Stimulated activated CD4-positive, alpha-beta T cell treated with anti-CD3 and anti-CD28 coated beads, Interleukin-15, amount 100 ng/mL, for 48 hours (primary cell): ENCODE results near the gene ZNF597.

Experiments used
- DNase-seq, 2 donors: peaks; one replicate each; pipeline ENCODE4 v3.0.0-alpha.2; 2020; ENCODE audit warnings: low read depth in 2 of 2

Gene ZNF597

DNA sequence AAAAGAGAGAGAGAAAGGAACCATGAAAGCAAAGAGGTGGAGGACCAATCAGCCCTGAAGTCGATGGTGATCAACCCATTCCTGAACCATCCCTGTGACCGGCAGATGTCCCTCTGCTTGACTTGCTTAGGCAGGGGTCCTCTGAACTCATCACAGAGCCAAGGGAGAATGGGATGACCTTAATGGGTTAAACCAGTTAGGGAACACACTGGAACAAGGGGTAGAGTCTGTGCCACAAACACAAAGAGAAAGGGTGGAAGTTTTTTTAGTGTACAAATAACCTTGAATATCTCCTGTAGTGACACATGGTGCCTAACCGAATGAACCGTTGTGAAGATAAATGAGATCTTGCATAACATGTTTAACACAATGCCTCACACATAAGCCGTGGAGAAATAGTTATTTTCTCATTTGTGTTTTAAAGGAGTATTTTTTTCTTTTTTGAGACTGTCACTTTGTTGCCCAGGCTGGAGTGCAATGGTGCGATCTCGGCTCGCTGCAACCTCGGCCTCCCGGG lies 11.4 kb upstream of the ZNF597 start:
- DNase-seq = no peak

DNA sequence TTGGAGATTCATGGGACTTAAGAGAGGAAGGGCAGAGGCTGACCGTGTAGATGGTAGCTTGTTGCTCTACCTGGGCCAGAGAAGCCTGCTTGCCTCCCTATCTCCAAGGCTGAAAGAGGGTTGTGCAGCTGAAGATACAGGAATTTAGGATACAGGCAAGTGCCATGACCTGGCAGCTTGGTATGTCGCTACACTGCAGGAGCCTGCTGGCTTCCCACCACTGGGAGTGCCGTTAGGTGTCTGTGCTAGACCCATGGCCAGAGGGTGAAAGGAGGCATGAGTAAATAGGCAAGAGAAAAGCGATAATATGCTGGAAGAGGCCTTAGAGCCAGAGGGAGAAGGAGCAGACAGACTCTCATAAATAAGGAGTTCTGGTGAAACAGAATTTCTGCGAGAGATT lies 10.8 kb upstream of the ZNF597 start:
- no peak for DNase-seq

DNA sequence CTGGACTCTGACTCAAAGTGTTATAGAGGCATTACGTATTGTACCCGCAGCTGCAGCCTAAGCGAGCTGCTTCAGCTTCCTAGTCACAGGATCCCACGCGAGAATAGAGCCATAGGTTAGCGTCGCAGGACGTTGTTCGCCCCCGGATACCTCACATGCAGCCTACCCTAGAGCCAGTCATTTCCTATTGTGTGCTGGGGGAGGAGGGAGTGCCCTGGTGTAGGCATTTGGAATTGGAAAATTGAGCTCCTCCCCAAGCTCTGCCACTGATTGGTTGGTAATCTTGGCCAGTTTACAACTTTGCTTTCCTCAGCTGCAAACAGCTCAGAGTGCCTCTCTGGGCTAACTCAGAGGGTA lies 706 bp upstream of the ZNF597 start:
- DNase-seq = peak in 1 of 2 donors; percentile 48

DNA sequence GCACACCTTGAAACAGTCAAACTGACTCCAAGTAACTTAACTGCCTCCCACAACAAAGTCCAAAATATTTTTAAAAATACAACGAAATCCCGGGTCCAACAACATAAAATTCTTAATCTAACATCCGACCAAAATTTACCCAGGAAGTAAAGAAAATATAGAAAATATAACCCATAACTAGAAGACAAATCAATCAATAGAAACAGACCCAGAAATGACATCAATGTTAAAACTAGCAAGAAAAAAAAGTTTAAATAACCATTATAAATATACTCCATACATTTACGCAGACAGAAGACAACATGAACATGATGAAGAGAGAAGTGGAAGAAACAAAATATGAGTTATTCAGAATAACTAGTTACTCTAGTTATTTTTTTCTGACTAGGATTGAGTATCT lies 3.7 kb downstream of the ZNF597 start:
- no peak for DNase-seq

DNA sequence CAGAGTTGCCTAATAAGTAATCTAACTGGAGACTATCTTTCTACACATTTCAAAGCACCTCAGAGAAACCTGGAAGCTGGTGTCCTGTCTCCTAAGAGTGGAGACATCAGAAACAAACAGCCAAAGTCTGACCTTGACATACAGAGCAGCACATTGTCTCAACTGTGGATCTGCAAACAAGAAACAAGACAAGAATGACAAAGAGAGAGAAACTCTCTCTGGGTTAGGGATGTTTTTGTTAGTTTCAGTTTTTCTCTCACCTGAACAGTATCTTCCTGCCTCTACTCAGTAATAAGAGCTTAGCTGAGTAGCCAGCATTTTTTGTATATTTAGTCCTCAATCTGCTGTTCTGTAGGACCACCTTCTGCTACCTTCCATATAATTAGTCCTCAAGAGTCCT lies 8.9 kb downstream of the ZNF597 start:
- DNase-seq = no peak

DNA sequence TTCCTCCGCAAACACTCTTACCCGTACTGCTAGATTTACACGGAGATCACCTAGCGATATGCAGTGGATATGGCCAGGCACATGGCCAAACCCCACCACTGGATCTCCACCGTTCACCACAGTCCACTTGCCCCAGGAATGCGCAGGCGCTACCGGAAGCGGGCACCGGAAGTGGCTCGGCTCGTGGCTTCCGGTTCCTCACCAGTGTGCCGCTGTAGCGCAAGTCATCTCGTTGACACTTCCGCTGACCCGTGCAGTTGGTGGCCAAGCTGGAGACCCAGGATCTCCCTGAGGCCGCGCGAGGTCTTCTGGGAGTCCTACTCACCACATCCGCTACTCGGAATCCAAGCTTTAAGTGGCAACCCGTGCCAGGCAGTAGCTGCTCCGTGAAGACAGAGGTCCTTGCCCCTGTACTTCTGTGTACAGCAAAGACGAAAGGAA lies 11.5 kb downstream of the ZNF597 start:
- DNase-seq = peak; percentile 47 to 54

DNA sequence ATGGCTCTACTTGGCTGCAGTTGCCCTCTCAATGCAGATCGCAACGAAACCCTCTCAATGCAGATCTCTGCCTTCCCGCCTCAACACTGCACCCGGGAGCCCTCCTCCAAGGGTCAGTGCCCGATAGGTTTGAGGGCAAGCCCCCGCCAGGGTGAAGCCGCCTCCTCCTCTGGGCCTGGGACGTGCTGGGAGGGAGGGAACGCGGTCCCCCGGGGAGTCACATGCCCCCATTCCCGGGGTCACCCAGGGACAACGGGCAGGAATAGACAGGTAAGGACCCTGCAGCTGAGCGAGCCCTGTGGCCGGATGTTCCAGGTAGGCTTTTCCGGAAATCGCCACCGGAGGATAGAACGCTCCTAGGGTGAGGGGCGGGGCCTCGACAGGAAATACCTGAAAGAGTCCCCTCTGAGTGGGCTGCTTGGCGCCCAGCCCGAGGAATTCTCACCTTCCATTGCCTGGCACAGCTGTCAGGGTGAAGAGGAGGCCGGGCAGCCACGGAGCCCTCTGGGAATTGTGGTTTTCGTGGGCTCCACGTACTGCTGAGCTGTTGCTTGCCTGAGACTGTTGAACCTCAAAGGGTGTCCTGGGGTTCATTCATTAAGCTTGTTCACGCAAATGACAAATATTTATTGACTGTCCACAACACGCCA lies 29.4 kb downstream of the ZNF597 start:
- DNase-seq = no peak

DNA sequence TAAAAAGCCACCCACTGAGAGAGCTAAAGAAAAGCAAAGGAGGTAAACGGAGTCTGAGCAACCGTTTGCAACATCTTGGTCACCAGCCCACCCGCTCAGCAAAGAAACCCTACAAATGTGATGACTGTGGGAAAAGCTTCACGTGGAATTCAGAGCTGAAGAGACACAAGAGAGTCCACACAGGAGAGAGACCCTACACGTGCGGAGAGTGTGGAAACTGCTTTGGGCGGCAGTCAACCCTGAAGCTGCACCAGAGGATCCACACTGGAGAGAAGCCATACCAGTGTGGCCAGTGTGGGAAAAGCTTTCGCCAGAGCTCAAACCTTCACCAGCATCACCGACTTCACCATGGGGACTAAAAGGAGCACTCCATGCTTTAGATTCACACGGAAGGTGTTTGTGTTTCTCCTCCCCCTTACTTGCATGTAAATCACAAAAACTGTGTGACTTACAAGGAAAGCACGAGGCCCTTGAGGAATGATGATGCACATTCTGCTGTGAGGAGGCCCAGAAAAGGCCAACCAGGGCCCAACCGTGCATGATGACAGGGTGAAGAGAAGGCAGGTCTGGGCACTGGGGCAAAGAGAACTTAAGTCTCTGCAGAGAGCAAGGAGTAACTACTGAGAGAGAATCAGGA lies 34.6 kb downstream of the ZNF597 start:
- DNase-seq = no peak

DNA sequence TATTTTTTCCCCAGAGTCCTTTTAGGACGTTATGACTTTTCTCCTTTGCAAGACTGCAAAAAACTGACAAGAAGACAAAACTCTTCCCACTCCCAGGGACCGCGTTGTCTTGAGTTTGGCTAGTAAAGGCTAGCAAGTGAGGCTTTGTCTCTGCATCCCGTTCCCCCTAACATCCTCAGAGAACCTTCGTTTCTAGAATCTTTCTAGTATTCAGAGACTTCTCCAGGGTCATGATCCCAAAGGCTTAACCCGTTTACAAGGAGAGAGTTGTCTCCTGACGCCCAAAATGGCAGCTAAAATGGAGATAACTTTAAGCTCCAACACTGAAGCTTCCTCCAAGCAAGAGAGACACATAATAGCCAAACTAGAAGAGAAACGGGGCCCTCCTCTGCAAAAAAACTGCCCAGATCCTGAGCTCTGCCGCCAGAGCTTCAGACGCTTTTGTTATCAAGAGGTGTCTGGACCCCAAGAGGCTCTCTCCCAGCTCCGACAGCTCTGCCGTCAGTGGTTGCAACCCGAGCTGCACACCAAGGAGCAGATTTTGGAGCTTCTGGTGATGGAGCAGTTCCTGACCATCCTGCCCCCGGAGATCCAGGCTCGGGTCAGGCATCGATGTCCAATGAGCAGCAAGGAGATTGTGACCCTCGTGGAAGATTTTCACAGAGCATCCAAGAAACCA lies 41.4 kb downstream of the ZNF597 start:
- no peak for DNase-seq

DNA sequence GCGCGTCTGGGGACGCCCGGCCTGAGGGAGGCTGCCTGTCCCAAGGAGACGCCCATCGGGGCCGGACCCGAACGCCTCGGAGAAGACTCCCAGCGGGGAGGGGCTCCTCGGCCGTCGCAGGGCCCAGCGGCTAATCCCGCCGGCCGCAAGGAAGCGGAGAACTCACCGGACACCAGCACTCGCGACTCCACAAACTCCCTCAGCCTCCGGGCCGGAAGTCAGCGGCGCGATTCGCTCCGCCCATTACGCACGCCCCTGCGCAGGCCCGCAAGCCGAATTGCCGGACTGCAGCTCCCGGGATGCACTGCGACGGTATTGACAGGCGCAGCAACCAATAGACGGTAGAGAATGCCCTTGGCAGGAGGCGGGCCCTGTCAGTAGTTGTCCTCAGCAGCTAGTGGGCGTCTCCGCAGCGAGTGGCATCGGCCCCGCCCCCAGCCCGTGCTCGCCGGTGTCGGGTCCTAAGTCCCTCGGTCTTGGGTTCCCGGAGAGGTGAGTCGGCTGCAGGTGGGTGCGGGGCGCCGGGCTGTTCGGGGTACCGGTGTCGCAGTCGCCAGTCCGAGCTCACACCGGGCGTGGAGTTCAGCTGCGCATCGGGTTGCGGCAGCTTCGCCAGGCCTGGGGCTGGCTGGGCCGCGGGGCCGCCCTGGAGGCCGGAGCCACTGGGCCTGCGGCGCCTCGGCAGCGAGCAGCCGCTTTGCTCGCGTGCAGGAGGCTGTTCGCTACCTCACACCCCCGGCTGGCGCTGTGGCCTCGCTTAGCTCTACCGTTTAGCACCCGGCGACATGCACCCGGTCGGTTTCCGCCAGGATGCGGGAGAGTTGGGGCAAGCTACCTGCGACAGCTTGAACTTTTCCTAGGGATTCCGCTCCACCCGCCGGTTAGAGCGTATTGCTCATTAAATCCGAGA lies 42.3 kb downstream of the ZNF597 start, which contains the start of the genes ZNF174 and ZSCAN32:
Gene ZNF174 (plus strand): TSS at position 437 of the 910 bp plus-strand sequence. CDS start 790 bp downstream, outside the sequence.
Gene ZSCAN32 (minus strand): TSS at position 226 of the 910 bp plus-strand sequence. CDS start 3,447 bp downstream, outside the sequence.
- DNase-seq = peak; percentile 97 to 99

DNA sequence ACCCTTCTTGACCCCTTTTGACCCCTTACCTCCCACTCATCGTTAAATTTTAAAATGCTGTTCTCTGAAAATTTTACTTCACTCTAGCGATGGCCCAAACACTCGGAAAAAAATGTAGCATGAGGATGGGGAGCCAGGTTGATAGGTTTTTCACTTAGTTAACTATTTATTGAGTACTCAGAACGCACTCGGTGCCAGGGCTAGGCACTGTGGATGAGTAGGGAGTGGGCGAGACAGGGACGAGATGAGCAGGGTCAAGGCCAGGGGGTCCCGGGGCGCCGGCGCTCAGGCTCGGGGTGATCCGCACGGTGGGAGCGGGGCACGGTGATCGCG lies 42.9 kb downstream of the ZNF597 start:
- no peak for DNase-seq

DNA sequence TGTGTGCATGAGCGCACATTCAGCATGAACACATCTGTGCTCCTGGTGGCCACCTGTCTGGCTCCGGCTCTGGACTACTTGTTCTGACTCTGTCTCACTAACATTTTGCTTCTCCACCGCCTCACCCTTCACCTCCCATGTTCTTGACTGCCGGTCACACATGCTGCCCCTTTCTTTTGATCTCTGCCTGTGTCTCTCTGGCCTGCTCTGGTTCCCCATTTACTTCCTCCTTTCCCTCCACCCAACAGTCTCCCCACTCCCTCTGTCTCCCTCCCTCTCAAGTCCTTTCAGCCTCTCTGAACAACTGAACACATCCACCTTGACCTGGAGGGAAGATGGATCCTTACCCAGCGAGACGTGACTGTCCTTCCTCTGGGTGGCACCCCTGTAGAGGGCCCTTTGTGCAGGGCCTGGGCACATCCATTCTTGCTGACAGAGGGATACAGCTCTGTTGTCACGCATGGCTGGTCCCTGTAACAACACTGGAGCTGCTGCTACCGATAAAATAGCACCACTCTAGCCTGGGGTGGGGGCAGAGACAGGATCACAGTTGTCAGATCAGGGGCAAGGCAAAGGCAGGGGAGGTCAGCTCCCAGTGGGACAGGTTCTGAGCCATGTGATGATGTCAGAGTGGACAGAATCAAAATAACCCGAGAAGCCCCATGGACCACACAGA lies 53.5 kb downstream of the ZNF597 start:
- DNase-seq = no peak

DNA sequence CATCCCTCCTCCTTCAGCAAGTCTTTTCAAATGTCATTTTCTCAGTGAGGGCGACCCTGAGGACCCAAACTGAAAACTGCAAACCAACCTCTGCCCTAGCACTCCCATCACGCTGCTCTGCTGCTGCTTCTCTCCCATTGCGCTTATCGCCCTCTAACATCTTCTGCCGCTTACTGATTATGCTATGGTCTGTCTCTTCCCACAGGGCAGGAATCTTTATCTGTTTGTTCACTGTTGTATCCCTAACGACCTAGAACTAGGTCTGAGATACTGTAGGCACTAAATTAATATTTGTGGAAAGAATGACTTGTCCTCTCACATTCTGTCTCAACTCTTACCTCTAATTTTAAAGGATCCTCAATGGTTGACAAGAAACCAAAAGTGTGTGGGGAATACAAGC lies 55.0 kb downstream of the ZNF597 start:
- no peak for DNase-seq

DNA sequence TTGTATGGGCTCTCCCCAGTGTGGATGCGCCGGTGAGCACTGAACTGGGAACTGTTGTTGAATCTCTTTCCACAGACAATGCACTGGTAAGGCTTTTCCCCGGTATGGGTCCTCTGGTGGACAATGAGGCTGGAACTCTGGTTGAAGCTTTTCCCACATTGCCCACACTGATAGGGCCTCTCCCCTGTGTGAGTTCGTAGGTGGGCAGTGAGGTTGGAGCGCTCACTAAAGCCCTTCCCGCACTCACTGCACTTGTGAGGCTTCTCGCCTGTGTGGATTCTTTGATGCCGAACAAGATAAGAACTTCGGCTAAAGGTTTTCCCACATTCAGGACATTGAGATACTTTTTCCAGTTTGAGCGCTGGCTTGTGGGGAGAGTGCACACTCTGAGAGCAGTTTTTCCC lies 60.3 kb downstream of the ZNF597 start:
- DNase-seq = no peak
